NCI-H2107 treated with DMSO at 0.1 percent for 48 hours (cell line): Measurements from ENCODE around the gene VSTM2L.

Experiments used
- DNase-seq: peaks from one replicate; lab custom pipeline; 2025; ENCODE audit not compliant: unreplicated experiment; lab: John Stamatoyannopoulos, UW

The VSTM2L gene

DNA sequence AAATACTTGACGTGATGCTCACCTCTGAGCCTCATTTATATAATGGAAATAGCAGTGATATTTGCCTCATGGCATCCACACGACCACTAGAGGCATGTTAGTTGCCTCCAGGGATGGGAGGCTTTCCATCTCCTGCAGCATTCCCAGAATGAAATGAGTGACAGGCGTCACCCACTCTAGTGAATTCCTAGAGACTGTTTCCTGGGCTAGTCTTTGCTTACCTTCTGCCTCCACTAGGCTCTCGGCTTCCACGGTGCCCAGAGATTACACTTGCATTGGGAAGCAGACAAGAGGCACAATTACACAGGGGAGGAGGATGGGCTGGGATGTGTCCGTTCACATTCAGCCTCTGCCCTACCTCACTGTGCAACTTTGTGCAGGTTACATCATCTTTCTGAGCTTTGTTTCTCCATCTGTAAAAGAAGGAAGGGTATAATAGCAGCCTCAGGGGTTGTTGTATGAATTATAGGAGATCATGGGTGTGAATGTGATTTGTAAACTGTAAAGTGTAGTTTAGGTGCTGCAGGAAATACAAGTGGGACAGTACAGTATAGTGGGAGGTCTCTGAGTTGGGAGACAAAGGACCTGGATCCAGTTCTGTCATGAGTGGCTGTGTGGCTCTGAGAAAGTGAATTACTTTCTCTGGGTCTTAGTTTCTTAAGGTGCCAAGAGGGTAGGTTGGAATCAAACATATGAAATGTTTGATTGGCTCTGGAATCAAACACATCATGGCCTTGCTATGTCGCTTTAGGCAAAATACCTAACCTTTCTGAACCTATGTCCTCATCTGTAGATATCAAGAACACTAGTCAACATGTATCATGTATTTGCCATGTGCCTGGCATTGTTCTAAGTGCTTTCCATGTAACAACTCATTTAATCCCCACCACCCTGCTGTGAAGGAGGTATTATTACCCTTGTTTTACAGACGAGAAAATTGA is 3.6 kb upstream of the VSTM2L start:
- DNase-seq = no peak

DNA sequence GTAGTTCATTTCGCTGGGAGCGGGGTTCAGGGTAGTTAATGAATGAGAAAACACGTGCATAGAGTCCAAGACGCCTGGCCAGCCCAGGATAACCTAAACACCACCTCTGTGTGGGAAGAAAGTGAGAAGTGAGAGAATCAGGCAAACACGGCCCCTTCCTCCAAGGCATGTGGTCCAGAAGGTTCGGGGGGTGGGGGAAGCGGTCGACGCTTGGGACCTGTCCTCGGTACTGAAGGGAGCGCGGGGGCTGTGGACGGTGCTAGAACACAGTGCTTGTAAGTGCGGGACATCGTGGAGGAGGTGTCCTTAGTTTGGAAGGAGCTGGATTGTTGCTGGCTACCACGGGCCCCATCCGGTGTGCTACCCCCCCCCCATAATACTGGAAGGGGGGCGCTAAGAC is 1.7 kb upstream of the VSTM2L start:
- DNase-seq = no peak

GRCh38 chr20:37901654-37902503 is 1.0 kb upstream of the VSTM2L start:
- no peak for DNase-seq

DNA sequence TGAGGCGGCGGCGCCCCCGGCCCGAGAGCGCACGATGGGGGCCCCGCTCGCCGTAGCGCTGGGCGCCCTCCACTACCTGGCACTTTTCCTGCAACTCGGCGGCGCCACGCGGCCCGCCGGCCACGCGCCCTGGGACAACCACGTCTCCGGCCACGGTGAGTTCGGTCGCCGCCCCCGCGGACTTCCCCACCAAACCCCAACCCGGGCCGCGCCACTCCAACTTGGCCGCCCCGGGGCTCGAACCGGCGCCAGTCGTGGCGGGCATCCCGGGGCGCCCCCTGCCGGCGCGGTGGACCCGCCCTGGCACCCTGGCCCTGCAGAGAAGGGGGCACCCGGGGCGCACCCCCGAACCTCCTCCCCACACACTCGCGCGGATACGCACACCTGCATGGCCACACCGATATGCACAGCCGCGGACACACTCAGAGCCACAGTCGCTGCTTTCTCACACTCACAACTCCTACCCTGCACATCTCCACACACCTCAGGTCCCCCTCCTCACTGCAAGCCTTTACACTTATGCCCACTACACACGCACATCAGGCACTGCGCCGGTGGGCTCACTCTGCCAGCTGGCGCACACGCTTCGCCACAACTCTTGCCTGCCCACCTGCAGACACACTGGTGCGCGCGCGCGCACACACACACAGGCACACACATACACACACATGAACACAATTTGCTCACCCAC is 535 bp downstream of the VSTM2L start:
- DNase-seq = no peak

DNA sequence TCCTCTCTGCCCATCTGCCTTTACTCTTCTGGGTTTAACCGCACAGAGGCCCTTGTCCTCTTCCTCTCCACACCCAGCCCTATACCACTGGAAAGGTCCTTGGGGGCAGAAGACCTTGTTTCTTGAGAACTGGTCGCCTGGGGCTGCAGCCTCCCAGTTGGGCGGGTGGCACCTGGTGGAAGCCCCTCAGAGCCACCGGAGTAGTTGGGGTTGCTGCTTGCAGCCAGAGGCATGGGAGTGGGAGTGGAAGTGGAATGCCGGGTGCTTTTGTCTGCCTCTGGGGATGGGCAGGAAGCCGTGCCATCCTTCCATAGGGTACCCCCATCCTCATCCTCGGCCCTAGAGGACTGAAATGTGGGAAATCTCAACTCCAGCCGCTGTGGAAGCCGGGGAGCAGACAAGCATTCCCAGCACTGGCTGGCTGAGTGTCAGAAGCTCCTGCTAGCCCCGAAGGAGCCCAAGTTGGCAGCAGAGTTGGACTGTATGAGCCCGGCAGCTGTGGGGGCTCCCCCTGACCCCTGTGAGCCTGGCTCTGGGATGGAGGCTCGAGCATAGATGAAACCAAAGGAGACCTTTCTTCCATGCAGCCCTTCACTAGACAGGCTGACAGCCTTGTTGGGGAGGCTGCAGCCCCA is 1.2 kb downstream of the VSTM2L start:
- DNase-seq = no peak

GRCh38 chr20:37904845-37905373 is 2.0 kb downstream of the VSTM2L start:
- no peak for DNase-seq

DNA sequence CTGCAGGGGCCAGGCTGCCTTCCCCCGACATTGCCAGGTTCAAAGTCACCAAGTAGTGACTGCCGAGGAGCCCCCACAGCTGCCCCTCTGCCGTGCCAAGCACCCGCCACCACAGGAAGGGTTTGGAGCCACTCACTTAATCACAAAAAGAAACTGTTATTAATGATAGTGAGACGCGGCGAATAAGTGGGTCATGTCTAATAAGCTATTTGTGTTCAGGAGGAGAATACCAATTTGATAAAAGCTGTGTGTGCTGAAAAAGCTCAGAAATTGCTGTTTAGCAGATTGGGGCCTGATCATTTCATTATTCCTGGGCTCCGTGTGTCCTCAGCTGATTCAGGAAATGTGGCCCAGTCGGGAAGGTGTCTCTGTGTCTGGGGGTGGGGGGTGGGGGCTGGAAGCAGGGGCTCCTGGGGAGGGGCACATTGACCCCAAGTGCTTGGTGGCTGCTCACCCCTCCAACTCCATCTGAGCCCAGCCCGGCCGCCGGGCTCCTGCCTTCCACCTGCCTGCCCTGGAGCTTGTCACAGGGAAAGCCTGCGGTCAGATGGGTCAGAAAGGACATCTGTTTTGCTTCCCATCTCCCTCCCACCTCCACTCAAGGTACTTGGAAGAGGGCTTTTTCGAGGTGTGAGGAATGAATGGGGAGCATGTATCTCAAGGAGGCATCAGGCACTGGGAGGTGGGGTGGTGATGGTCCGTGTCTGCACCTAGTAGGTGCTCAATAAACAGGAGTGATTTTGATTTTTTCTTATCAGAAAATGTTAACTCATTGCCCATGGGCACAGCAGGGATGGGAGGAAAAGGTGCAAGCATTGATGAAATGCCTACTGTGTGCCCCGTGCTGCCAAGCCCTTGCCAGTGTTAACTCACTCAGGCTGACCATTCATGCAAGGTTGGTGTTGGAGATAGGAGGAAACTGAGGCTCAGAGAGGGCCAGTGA is 3.0 kb downstream of the VSTM2L start:
- no peak for DNase-seq

DNA sequence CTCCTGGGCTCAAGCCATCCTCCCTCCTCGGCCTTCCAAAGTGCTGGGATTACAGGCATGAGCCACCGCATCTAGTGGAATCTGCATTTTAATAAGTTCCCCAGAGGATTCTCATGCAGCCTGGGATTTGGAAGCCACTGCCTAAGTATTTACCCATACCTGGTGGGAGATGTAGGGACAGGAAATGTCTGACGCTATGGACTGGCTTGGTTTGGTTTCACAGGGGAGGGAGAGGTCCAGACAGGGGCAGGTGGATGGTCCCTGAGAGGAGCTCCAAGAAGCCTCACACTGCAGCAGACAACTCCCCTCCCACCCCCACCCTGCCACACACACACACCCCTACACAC is 4.4 kb downstream of the VSTM2L start:
- DNase-seq = no peak

DNA sequence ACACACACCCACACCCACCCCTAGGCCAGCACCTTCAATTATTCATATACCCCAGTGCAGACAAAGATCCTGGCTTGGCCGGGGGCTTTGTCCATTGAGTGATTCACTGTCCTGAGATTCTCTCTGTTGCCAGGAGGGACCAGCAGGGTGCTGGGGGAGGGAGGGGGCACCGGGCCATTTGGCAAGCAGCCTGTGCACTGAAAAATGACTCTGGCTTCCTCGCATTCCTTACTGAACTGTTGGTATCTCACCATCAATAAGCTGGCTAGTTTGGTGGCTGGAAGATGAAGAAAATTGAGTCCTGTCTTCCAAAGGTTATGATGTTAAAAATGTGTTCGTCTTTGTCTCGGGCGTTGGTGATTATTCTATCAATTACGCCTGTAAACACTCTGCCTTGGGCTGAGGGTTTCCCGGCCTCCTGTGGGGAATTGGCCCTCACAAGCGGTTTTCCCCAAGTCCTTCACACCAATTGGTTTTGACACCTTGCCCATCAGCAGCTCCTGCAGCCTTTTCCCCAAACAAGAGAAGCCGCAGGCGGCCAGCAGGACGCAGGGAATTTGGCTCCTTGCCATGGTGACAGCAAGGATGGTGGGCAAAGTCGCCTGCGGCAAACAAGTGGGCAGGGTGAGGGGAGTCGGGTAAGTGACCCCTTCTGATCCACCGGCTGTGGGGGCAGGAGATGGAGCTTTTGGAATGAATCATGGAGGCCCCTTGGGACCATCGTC is 4.9 kb downstream of the VSTM2L start:
- DNase-seq = no peak

DNA sequence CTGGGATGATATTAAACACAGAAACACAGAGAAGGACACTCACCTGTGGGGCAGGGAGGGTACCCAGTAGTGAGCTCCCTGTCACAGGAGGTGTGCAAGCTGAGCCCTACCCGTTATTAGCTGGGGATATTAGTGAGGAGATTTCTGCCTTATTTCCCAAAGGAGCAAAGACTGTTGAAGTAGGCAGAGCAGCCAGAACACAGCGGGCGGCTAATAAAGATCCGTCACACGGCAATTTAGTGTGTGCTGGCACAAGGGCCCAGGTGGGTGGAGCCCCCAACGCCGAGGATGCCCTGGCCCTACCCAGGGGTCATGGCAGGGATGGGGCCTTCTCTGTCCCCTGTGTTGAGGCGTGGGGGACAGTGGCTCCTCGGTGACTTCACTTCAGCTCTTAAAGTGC is 8.3 kb downstream of the VSTM2L start:
- DNase-seq = no peak

GRCh38 chr20:37911838-37912281 is 8.9 kb downstream of the VSTM2L start:
- no peak for DNase-seq

DNA sequence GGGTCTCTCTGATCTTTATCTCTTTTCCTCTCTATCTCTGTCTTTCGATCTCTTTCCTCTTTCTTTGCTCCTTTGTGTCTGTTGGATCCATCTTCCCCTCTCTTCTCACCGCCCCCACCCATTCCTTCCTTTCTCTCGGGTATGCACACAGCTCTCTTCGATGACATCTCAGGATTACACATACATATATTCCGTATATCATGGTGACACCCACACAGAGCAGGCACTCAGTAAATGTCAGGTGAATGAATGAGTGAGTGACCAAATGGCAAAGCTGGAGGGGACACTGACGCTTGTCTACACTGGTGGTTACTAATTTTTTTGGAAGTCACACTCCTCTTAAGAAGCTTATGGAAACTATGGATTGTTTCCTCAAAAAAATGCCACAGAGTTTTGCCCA is 9.9 kb downstream of the VSTM2L start:
- DNase-seq = no peak

DNA sequence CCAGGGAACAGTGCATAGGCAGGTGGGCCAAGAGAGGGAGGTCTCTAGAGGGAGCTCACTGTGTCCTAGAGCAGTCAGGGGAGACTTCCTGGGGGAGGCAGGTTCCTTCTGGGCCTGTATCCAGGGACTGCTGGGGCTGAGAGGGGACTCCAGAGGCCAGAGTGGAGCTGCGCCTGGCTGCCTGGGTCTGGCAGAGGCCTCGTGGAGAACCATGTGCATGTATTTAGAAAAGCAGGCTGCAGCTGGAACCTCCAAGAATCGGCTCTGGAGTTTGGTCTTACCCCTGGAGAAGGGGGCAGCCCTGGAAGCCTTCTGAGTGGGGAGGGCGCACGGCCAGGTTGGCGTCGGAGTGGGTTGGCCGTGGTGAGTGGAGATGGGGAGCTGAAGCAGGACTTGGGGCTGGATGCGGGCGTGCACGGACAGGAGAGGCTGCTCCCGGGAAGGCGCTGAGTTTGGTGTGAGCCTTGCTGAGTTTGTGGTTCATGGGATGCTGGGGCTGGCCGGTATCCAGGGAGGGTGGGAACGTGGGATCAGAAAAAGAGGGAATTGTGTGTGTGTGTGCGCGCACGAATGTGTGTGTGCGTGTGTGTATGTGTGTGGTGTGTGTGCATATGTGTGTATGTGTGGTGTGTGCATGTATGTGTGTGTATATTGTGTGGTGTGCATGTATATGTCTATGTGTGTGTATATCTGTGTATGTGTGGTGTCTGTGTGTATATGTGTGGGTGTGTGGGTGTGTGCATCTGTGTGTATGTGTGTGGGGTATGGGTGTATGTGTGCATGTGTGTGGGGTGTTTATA is 10.8 kb downstream of the VSTM2L start:
- no peak for DNase-seq

- DNase-seq = no peak
These were observed 11.4 kb downstream of the VSTM2L start for GRCh38 chr20:37914367-37914671.

DNA sequence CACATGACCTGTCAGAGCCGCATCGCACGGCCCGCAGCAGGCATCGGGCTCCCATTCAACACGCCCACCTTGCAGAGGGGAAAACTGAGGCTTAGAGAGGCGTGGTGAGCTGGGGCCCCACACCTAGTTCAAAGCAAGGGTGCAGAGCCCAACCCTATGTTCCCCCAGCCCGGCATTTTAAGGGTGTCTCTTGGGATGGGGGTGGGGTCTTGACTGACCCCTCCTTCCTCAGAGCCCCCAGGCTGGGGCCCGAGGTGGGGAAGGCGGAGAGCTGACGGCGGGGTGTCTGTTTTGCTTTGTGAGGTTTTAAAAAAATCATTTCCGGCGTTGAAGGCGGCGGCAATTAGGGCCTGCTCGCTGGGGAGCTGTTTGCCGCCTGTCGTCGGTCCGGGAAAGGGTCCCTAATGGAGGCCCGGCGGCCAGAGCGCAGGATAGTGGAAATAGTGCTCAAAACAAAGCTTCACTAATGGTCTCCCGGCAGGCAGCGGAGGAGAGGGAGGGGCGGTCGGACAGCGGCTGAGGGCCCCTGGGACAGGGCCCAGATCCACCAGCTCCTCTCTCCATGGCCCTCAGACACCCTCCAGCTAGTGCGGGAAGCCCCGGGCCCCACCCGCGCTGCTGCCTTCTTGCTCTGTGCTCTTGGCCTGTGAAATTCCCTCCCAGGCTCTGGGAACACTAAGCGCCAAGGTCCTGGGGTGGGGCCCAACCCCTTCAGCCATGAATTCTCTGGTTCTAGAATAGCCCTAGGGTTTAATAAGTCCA is 11.9 kb downstream of the VSTM2L start:
- no peak for DNase-seq

GRCh38 chr20:37915434-37915787 is 12.5 kb downstream of the VSTM2L start:
- no peak for DNase-seq

GRCh38 chr20:37915800-37916570 is 13.1 kb downstream of the VSTM2L start:
- no peak for DNase-seq
